Activated naive CD8-positive, alpha-beta T cell treated with anti-CD3 and anti-CD28 coated beads, Interleukin-2, amount 50 U/mL, for 24 hours (primary cell): ENCODE data around the gene COL6A1.
"Not testable (repeated sequence)": the region's sequence is repeated elsewhere in the genome, so short reads cannot be mapped to it uniquely, and the experiment has no call there.

Experiments used
- ATAC-seq: fragments of 150-1000 bp; cut with Tn5 transposase; one replicate; pipeline ENCODE4 v1.10.0; 2021
- DNase-seq: peaks from one replicate; pipeline ENCODE4 v3.0.0; 2021
- H3K27ac Mint-ChIP-seq: one replicate; pipeline ENCODE4 v1.8.0; 2021; ENCODE audit warnings: mild to moderate bottlenecking, mixed read lengths
- H3K27me3 Mint-ChIP-seq: one replicate; pipeline ENCODE4 v1.8.0; 2021; ENCODE audit warnings: mixed read lengths
- H3K36me3 Mint-ChIP-seq: one replicate; pipeline ENCODE4 v1.8.0; 2021; ENCODE audit warnings: low read depth, mixed read lengths
- H3K4me1 Mint-ChIP-seq: one replicate; pipeline ENCODE4 v1.8.0; 2021; ENCODE audit warnings: mixed read lengths
- H3K4me3 Mint-ChIP-seq: one replicate; pipeline ENCODE4 v1.8.0; 2021; ENCODE audit warnings: mild to moderate bottlenecking, moderate library complexity, mixed read lengths
- H3K9me3 Mint-ChIP-seq: one replicate; pipeline ENCODE4 v1.8.0; 2021; ENCODE audit warnings: mixed read lengths

COL6A1 gene

DNA sequence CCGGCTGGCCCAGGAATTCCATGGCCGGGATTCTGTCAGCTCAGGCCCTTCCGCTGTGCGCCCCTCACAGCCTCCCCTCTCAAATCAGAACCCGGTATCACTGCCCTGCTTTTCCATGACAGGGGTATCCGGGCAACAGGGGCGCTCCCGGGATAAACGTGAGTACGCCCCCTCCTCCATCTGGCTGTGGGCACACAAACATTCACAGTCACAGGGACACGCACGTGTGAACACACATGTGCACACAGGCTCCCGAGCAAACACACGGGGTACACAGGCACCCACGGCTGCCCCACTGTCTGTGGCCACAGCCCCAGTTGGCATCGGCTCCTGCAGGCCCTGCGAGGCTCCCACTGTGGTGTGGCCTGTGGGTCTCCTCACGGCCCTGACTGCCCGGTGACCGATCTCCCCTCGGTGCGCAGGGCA lies 16.7 kb downstream of the COL6A1 start:
- no peaks in the 10 kb centered on the region for H3K9me3 Mint-ChIP-seq
- ATAC-seq (no peak), DNase-seq (no peak)
- no peaks in the 10 kb centered on the region for H3K36me3 Mint-ChIP-seq
- no peak overlapping the region for H3K27ac Mint-ChIP-seq
- no peaks in the 10 kb centered on the region for H3K4me1 Mint-ChIP-seq
- H3K27me3 Mint-ChIP-seq: no peaks in the 10 kb centered on the region
- no peak overlapping the region for H3K4me3 Mint-ChIP-seq

DNA sequence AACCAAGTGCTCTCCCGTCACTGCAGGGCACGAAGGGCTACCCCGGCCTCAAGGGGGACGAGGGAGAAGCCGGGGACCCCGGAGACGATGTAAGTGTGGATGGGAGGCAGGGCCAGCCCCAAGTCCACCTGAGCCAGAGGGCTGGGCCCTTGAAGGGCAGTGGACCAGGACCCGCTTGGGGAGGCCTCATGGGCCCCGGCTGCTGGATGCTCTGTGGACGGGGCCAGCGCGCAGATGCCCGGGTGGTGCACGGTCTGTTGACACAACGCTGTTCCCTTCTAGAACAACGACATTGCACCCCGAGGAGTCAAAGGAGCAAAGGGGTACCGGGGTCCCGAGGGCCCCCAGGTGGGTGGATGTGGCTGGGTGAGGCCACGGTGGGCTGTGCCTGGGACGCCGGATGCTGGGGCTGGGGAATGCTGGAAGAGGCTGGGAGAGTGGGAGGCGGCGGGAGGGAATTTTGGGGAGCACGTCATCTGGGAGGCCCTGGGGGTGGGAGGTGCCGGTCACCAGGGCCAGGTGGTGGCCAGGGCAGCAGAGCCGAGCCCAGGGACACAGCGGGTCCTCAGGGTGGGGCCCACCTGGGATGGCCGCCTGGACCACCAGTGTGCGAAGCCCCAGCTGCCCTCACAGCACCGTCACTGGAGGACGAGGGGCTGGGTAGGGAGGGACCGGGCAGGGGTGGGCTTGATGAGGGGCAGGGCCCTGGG lies 17.5 kb downstream of the COL6A1 start:
- ATAC-seq (no peak), DNase-seq (no peak)
- H3K4me3 Mint-ChIP-seq: no peak overlapping the region
- no peaks in the 10 kb centered on the region for H3K27me3 Mint-ChIP-seq
- no peak overlapping the region for H3K27ac Mint-ChIP-seq
- H3K4me1 Mint-ChIP-seq: no peaks in the 10 kb centered on the region
- no peaks in the 10 kb centered on the region for H3K9me3 Mint-ChIP-seq
- H3K36me3 Mint-ChIP-seq: no peaks in the 10 kb centered on the region

DNA sequence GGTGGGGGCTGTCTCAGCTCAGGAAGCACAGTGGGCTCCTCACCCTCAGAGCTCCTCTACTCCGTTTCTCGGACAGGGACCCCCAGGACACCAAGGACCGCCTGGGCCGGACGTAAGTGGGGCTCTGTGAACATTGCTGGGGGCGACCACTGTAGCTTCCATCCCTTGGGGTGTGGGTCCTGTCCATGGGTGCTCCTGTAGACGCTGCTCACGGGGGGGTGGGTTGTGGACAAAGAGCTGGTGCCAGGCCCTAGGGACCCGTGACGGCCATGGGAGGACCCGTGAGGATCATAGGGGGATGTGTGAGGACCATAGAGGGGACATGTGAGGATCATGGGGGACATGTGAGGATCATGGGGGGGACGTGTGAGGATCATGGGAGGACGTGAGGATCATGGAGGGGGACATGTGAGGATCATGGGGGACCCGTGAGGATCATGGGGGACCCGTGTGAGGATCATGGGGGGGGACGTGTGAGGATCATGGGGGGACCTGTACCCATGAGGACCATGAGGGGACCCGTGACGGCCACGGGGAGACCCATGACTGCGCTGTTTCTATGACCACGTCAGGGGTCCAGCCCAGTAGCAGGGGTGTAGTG lies 18.1 kb downstream of the COL6A1 start:
- Mint-ChIP-seq H3K4me3 (no peak overlapping the region), H3K36me3 (no peaks in the 10 kb centered on the region), H3K27ac (no peak overlapping the region), H3K9me3 (no peaks in the 10 kb centered on the region), H3K27me3 (no peaks in the 10 kb centered on the region), H3K4me1 (no peaks in the 10 kb centered on the region)
- ATAC-seq (no peak), DNase-seq (no peak)

- H3K4me1 Mint-ChIP-seq: no peaks in the 10 kb centered on the region
- H3K9me3 Mint-ChIP-seq: no peaks in the 10 kb centered on the region
- DNase-seq: no peak
- H3K36me3 Mint-ChIP-seq: no peaks in the 10 kb centered on the region
- no peak overlapping the region for H3K27ac Mint-ChIP-seq
- no peak for ATAC-seq
- H3K4me3 Mint-ChIP-seq: no peak overlapping the region
- H3K27me3 Mint-ChIP-seq: no peaks in the 10 kb centered on the region
Observed at GRCh38 chr21:46000182-46000730, 18.7 kb downstream of the COL6A1 start.

DNA sequence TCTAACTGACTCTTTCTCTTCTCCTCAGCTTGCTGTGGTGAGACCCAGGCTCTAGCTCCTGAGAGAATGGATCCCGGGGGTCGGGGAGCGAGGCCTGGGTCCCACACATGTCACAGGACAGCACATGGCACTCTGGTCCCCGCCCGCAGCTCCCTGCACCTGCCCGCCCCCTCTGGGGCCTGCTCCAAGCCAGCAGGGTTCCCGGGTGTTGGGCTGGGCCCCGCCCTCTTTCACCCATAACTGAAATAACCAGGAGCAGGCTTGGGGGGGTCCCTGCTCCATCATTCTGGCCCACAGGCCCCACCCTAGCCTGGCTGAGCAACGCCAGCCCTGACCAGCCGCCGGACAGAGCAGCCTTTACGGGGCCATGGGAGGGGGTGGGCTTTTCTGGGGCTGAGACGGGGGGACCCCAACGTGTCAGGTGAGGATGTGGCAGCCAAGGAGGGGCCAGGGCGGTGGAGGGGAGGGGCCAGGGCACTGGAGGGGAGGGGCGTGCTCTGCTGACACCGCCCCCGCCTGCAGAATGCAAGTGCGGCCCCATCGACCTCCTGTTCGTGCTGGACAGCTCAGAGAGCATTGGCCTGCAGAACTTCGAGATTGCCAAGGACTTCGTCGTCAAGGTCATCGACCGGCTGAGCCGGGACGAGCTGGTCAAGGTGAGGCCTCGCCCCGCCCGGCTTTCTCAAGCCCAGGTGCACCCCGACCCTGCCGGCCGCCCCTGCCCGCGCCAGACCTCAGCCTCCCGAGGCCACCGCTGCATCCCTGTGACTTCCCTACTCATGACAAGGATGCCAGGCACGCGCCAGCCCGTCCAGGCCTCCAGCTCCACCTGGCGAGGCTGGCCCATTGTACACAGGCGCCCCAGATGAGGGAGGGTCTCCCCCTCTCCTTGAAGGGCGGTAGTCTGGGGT lies 19.4 kb downstream of the COL6A1 start:
- no peaks in the 10 kb centered on the region for H3K9me3 Mint-ChIP-seq
- DNase-seq (no peak), ATAC-seq (no peak)
- H3K27me3 Mint-ChIP-seq: no peaks in the 10 kb centered on the region
- H3K27ac Mint-ChIP-seq: no peak overlapping the region
- no peaks in the 10 kb centered on the region for H3K36me3 Mint-ChIP-seq
- H3K4me1 Mint-ChIP-seq: no peaks in the 10 kb centered on the region
- H3K4me3 Mint-ChIP-seq: no peak overlapping the region

- Mint-ChIP-seq H3K4me1 (no peaks in the 10 kb centered on the region), H3K36me3 (no peaks in the 10 kb centered on the region), H3K9me3 (no peaks in the 10 kb centered on the region), H3K4me3 (no peak overlapping the region), H3K27ac (no peak overlapping the region), H3K27me3 (no peaks in the 10 kb centered on the region)
- ATAC-seq (no peak), DNase-seq (no peak)
Observed at GRCh38 chr21:46001821-46002681, 20.5 kb downstream of the COL6A1 start.

DNA sequence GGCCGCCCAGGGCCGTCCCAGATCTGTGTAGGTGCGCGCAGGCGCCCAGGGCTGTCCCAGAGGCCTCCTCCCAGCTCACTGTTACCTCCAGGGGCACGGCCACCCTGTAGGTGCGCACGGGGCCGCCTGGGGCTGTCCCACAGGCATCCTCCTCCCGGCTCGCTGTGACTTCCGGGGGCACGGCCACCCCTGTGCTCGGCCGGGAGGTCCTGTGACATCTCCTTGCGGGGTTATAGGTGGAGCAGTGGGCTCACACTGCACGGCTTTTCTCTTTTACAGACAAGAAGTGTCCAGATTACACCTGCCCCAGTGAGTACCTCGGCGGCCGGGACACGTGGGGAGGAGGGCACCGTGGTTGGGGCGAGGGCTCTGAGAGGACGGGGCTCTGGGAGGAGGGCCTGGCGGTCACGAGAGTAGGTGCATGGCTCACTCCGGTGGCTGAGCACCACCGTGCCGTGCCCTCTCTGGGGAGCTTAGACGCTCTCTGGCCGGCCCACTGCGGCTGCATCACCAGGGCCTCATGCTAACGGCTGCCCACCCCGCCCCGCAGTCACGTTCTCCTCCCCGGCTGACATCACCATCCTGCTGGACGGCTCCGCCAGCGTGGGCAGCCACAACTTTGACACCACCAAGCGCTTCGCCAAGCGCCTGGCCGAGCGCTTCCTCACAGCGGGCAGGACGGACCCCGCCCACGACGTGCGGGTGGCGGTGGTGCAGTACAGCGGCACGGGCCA lies 21.4 kb downstream of the COL6A1 start:
- H3K36me3 Mint-ChIP-seq: no peaks in the 10 kb centered on the region
- H3K27me3 Mint-ChIP-seq: no peaks in the 10 kb centered on the region
- no peaks in the 10 kb centered on the region for H3K4me1 Mint-ChIP-seq
- ATAC-seq: no peak
- no peaks in the 10 kb centered on the region for H3K9me3 Mint-ChIP-seq
- no peak overlapping the region for H3K4me3 Mint-ChIP-seq
- DNase-seq: no peak
- H3K27ac Mint-ChIP-seq: no peak overlapping the region

DNA sequence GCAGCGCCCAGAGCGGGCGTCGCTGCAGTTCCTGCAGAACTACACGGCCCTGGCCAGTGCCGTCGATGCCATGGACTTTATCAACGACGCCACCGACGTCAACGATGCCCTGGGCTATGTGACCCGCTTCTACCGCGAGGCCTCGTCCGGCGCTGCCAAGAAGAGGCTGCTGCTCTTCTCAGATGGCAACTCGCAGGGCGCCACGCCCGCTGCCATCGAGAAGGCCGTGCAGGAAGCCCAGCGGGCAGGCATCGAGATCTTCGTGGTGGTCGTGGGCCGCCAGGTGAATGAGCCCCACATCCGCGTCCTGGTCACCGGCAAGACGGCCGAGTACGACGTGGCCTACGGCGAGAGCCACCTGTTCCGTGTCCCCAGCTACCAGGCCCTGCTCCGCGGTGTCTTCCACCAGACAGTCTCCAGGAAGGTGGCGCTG lies 22.0 kb downstream of the COL6A1 start:
- Mint-ChIP-seq H3K4me3 (no peak overlapping the region), H3K9me3 (no peaks in the 10 kb centered on the region), H3K27me3 (no peaks in the 10 kb centered on the region), H3K4me1 (no peaks in the 10 kb centered on the region), H3K27ac (no peak overlapping the region), H3K36me3 (no peaks in the 10 kb centered on the region)
- ATAC-seq: no peak
- DNase-seq: no peak

GRCh38 chr21:46004168-46004861 lies 22.7 kb downstream of the COL6A1 start:
- DNase-seq (no peak), ATAC-seq (no peak)
- no peak overlapping the region for H3K27ac Mint-ChIP-seq

GRCh38 chr21:46005081-46005480 lies 23.5 kb downstream of the COL6A1 start:
- H3K4me1 Mint-ChIP-seq: no peaks in the 10 kb centered on the region
- H3K4me3 Mint-ChIP-seq: no peak overlapping the region
- ATAC-seq: no peak
- no peaks in the 10 kb centered on the region for H3K9me3 Mint-ChIP-seq
- DNase-seq: no peak
- H3K27ac Mint-ChIP-seq: no peak overlapping the region
- no peaks in the 10 kb centered on the region for H3K27me3 Mint-ChIP-seq
- H3K36me3 Mint-ChIP-seq: no peaks in the 10 kb centered on the region

More at GRCh38 chr21:46004168-46004861, 22.7 kb downstream of the COL6A1 start:
- no peaks in the 10 kb centered on the region for H3K27me3 Mint-ChIP-seq
- no peaks in the 10 kb centered on the region for H3K36me3 Mint-ChIP-seq
- H3K4me1 Mint-ChIP-seq: no peaks in the 10 kb centered on the region
- no peak overlapping the region for H3K4me3 Mint-ChIP-seq
- H3K9me3 Mint-ChIP-seq: no peaks in the 10 kb centered on the region

GRCh38 chr21:46005481-46005881 lies 23.9 kb downstream of the COL6A1 start:
- no peak for DNase-seq
- H3K4me3 Mint-ChIP-seq: no peak overlapping the region
- H3K4me1 Mint-ChIP-seq: no peaks in the 10 kb centered on the region
- no peaks in the 10 kb centered on the region for H3K9me3 Mint-ChIP-seq
- H3K36me3 Mint-ChIP-seq: no peaks in the 10 kb centered on the region
- H3K27ac Mint-ChIP-seq: no peak overlapping the region
- no peak for ATAC-seq
- no peaks in the 10 kb centered on the region for H3K27me3 Mint-ChIP-seq

GRCh38 chr21:46005894-46006546 lies 24.4 kb downstream of the COL6A1 start:
- H3K9me3 Mint-ChIP-seq, H3K27me3 Mint-ChIP-seq, ATAC-seq, H3K36me3 Mint-ChIP-seq, H3K4me1 Mint-ChIP-seq, DNase-seq, H3K27ac Mint-ChIP-seq, H3K4me3 Mint-ChIP-seq: not testable (repeated sequence)
